Measurements from ENCODE around the gene SOWAHC. TPM values are rescaled to one million over a fixed set of nuclear protein-coding genes. Genes with fewer than 3 reads are reported as not detected.

Gene SOWAHC
- total RNA-seq, 1 donor from 2014 or later = 16.5 TPM

GRCh38 chr2:109611467-109612095 lies 2.6 kb upstream of the SOWAHC start:
- Histone ChIP-seq H3K4me1 (ENCODE audit: insufficient read depth, low read length) (peaks cover 50% of the 10 kb centered on the region), H2AFZ (ENCODE audit: low read depth, low read length) (no peak overlapping the region), H3K4me3 (ENCODE audit: insufficient read depth, low read depth, low read length) (peak overlapping the region; percentile 99), H3K36me3 (ENCODE audit: insufficient read depth, low read length) (no peaks in the 10 kb centered on the region), H3K27ac (ENCODE audit: low read depth, low read length) (peak overlapping the region; percentile 93), H4K20me1 (ENCODE audit: insufficient read depth, low read length) (peaks cover 28% of the 10 kb centered on the region), H3K79me2 (ENCODE audit: insufficient read depth, low read length) (peaks cover 86% of the 10 kb centered on the region), H3K9ac (ENCODE audit: low read length) (peak overlapping the region; percentile 99), H3K9me3 (ENCODE audit: insufficient read depth, low read depth, low read length) (no peaks in the 10 kb centered on the region), H3K27me3 (ENCODE audit: insufficient read depth, low read length) (no peaks in the 10 kb centered on the region), H3K4me2 (ENCODE audit: low read length) (peak overlapping the region; percentile 96)
- Mint-ChIP-seq H3K4me1 (ENCODE audit: low read depth, unreplicated experiment) (peaks cover 32% of the 10 kb centered on the region), H3K27me3 (ENCODE audit: low read depth, unreplicated experiment) (no peaks in the 10 kb centered on the region), H3K27ac (ENCODE audit: unreplicated experiment) (peak overlapping the region; percentile 93), H3K36me3 (ENCODE audit: low read depth, unreplicated experiment) (no peaks in the 10 kb centered on the region), H3K4me3 (ENCODE audit: unreplicated experiment) (peak overlapping the region; percentile 96), H3K9me3 (ENCODE audit: unreplicated experiment) (peaks cover 2% of the 10 kb centered on the region)
- FAIRE-seq = peak; percentile 23
- no peak for TF ChIP-seq CTCF (IDR thresholded peaks at IDR 0.05; ENCODE audit: insufficient read depth, low read depth, low read length)
- no peak for TF ChIP-seq EZH2 (IDR thresholded peaks at IDR 0.05; ENCODE audit: insufficient read depth, low read length)
- DNase-seq (ENCODE audit: low read depth) = peak; percentile 83

GRCh38 chr2:109613081-109613921 lies 863 bp upstream of the SOWAHC start:
- H3K4me2 ChIP-seq (ENCODE audit: low read length) = peak overlapping the region; percentile 96
- DNase-seq (ENCODE audit: low read depth) (peak; percentile 61), FAIRE-seq (no peak)
- peaks cover 85% of the 10 kb centered on the region for H3K79me2 ChIP-seq (ENCODE audit: insufficient read depth, low read length)
- H3K9me3 ChIP-seq (ENCODE audit: insufficient read depth, low read depth, low read length) = no peaks in the 10 kb centered on the region
- peak overlapping the region; percentile 99 for H3K9ac ChIP-seq (ENCODE audit: low read length)
- peak overlapping the region; percentile 96 for H3K4me3 Mint-ChIP-seq (ENCODE audit: unreplicated experiment)
- H3K27me3 ChIP-seq (ENCODE audit: insufficient read depth, low read length) = no peaks in the 10 kb centered on the region
- H3K36me3 Mint-ChIP-seq (ENCODE audit: low read depth, unreplicated experiment) = no peaks in the 10 kb centered on the region
- peak overlapping the region; percentile 99 for H3K4me3 ChIP-seq (ENCODE audit: insufficient read depth, low read depth, low read length)
- H3K27ac ChIP-seq (ENCODE audit: low read depth, low read length) = peak overlapping the region; percentile 93
- peak overlapping the region; percentile 93 for H3K27ac Mint-ChIP-seq (ENCODE audit: unreplicated experiment)
- H3K9me3 Mint-ChIP-seq (ENCODE audit: unreplicated experiment) = peaks cover 2% of the 10 kb centered on the region
- H2AFZ ChIP-seq (ENCODE audit: low read depth, low read length) = no peak overlapping the region
- TF ChIP-seq EZH2 (IDR thresholded peaks at IDR 0.05; ENCODE audit: insufficient read depth, low read length) (no peak), CTCF (IDR thresholded peaks at IDR 0.05; ENCODE audit: insufficient read depth, low read depth, low read length) (no peak)
- peaks cover 35% of the 10 kb centered on the region for H4K20me1 ChIP-seq (ENCODE audit: insufficient read depth, low read length)
- peaks cover 36% of the 10 kb centered on the region for H3K4me1 ChIP-seq (ENCODE audit: insufficient read depth, low read length)
- H3K27me3 Mint-ChIP-seq (ENCODE audit: low read depth, unreplicated experiment) = no peaks in the 10 kb centered on the region
- H3K4me1 Mint-ChIP-seq (ENCODE audit: low read depth, unreplicated experiment) = peaks cover 20% of the 10 kb centered on the region
- H3K36me3 ChIP-seq (ENCODE audit: insufficient read depth, low read length) = no peaks in the 10 kb centered on the region

Data from astrocyte (in vitro differentiated cells and primary cell).